Ramos (cell line): ENCODE results near the gene GNAQ.
"Not testable (repeated sequence)": the region's sequence is repeated elsewhere in the genome, so short reads cannot be mapped to it uniquely, and the experiment has no call there.

Experiments used
- in situ Hi-C: fragments of 300-500 bp; cut with MboI; formaldehyde crosslinking; loops from one replicate; pipeline ENCODE4 v1.14.3; 2022; ENCODE audit warnings: low sequenced_read_pairs; ENCODE audit not compliant: unreplicated experiment

Gene GNAQ

DNA sequence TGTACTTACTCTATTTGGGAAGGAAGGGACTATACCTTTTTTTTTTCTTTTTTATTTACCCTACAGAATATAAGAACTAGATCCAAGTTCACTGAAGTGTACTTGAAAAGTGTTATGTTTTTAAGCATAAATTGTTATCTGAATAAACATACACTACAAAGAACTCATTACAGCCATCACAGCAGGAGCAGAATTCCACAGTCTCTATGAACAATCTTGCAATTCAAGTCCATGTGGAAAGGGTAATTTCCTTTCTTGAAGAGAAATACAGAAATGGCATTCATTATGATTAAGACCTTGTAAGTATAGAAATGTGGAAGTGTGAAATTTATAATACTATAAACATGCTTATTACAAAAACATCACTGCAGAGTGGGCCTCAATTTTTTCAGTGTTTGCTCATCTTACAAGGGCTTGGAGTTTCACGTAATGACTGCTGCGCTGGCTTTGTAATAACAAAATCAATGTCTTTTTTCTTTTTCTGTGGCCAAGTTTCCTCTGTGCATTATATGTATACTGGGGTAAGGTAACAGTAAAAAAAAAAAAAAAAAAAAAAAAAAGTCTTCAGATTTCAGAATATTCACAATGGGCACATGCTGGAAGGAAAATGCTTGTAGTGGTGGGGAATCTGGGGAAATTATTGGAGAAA is 306.4 kb downstream of the GNAQ start:
- in situ Hi-C loops, result no loop called here

DNA sequence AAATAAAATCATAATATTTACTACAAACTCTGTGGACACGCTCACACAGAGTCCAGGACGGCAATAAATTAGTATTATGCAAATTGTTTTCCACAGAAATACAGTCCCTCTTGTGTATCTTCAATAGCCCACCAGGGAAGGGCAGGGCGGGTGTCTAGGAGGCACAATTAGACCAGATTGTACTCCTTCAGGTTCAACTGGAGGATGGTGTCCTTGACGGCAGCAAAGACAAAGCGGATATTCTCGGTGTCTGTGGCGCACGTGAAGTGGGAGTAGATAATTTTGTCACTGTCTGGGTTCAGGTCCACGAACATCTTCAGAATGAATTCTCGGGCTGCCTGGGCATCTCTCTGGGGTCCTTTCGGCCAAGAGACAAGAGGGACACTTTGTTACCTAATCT is 310.5 kb downstream of the GNAQ start:
- in situ Hi-C loops, result not testable (repeated sequence)

DNA sequence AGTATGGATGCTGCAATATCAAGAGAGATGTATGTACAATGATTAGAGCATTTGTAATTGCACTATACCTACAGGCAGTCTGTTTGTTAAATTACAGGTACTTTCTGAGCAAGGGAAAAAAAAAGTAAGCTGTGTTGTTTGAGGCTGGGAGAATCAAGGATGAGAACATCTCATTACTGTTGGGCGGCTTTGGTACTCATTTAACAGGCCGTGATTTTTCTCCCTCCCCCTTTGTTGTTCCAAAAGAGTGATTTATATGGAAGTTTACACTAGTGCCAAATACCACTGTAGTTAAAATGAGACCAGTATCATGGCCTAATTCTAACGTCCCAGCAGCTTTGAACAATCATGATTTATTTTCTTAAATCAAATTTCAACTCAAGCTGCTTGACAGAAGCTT is 312.3 kb downstream of the GNAQ start:
- in situ Hi-C loops, result no loop called here

DNA sequence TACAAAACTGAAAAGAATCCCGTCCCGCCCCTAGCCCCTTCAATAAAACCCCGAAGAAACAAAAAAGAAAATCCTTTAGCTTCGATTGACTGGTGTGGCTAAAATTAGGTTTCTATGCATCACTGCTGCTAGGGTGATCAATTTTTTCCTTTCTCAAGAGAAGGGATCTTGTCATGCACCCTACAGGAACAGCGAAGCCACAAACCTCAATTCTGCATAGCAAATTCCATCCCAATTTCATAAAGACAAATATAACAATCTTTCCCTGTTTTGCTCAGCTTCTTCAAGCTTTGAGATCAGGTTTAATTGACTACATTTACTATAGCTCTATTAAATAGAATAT is 313.3 kb downstream of the GNAQ start:
- in situ Hi-C loops, result not testable (repeated sequence)

DNA sequence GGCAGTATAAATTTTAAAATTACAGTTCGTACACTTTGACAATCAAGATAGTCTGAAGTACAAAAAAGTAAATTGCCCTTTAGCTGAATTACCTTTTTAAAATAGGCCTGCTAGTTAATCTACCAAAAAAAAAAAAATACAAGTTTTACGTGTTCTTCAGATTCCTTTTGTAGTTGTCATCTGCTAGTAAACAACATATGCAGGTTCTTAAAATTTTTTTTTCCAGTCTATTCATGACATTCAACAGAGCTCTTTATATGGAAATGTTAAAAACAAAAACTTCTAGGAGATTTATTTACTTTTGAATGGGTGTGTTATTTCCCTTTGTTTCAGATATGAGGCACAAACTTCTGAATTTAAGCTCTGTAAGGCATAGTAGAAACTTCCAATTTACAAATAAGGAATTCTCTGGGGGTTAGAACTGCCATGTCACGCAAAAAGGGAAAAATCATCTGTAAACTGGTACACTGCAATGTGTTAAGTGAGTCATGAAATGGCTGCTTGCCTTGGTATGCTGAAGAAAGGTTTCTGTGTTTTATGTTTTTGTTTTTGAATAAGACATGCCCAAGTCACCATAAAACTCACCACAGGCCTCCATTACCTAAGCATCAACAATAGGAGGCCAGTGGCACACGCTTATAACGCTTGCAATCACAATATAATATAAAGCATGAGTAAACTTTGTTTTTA is 313.9 kb downstream of the GNAQ start:
- in situ Hi-C loops, result not testable (repeated sequence)

DNA sequence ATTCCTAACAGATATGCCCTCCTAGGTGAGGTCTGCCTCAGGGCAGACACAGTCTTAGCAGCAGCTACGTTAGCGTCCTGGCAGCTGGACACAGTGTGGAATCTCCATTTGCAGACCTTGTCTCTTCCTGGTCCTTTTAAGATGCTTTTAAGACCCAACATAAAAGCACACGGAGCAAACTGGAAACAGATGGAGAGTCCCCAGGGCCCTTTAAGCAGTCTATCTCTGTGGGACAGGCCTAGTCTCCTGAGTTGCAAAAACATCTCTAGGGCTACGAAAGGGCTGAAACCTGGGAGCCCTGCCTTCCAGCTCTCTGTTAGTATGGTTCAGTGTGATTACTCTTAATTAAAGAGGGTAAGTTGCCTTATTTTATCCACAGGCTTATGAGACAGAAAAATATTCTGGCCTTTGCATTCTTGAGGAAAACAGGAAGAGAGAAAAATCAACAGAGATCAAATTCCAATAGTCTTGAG is 317.5 kb downstream of the GNAQ start:
- in situ Hi-C loops, result no loop called here

DNA sequence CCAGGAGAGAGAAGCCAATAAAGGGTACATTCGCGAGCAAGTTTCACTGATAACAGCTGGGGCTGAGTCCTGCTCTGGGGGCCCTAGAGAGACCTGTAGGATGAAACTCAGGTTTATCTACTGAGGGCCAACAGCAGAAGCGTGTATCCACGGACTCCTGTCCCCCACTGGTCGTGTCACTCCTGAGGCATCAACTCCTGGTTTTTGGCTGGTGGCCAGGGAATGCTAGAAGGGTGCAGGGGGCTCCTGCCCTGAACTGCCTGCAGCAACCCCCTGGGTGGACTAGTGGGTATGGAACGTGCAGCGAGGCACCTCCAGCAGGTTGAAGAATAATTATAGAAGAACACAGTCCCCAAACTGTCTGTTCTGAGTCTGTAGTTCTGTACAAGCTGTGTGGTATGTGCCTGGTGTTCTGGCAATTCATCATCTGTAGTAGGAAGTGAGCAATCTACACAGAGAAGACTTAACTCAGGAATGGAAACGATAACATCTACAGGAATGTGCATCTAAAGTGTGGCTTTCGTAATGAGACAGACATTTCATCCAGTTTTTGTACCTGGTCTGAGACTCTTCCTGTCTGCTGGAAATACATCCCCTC is 319.0 kb downstream of the GNAQ start:
- in situ Hi-C loops, result no loop called here

DNA sequence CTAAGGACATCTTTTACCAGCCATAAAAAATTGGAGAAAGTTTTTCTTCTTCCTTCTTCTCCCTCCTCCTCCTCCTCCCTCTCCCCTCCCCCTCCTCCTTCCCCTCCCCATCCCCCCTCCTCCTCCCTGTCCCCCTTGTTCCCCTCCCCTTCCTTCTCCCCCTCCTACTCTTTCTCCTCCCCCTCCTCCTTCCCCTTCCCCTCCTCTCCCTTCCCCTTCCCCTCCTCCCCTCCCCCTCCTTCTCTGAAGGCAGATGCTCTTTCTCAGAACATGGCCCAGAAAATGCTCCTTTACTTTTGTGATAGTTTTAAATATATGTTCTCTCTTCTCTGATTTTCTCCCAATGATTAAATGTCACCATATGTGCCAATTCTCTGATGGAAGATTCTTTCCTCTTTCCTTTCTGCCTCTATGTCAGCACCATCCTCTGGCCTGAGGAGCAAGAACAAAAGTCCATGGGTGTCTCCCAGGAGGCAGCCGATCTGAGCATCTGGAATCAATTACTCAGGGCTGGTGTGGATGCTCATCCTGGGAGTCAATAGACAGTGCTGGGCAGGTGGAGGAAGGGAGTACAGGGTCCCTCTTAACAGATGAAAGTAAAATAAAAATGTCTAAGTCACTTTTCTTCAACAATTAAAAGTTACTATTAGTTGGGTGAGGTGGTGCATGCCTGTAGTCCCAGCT is 320.5 kb downstream of the GNAQ start:
- in situ Hi-C loops, result no loop called here

DNA sequence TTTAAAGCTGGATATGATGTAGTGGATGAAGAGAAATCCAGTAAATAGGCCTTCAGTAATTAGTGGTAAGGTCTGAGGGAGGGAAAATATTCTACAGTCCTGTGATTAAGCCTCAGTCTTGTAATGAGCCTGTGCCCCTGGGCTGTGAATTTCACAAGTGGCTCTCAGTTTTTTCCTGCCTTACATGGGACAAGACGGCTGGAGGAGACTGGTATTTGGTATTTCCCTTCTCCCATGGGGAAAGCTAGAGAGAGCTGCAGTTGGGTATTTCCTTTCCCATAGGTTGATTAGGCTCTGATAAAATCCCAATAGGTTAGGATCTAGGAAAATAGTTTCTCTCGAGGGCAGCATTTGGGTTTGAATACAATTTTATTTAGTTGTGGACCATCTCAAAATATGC is 321.3 kb downstream of the GNAQ start:
- in situ Hi-C loops, result no loop called here

DNA sequence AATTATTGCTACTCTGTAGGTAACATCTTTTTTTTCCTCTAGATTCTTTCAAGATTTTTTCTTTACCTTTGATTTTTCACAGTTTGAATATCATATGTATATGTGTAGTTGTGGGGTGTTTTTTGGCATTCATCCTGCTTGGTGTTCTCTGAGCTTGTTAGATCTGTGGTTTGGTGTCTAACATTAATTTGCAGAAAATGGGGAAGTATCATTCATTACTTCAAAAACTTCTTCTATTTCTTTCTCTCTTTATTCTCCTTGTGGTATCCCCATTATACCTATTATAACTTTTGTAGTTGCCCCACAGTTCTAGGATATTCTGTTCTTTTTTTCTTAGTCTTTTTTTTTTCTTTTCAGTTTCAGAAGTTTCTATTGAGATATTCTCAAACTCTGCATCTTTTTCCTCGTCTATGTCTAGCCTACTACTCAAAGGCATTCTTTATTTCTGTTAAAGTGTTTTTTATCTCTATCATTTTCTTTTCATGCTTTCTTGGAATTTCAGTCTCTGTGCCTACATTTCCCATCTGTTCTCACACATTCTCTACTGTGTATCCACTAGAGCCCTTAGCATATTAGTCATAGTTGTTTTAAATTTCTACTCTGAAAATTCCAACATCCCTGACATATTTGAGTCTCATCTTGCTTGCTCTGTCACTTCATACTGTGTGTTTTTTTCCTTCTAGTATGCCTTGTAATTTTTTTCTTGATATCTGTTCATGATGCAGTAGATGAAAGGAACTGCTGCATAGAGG is 323.4 kb downstream of the GNAQ start:
- in situ Hi-C loops, result no loop called here

DNA sequence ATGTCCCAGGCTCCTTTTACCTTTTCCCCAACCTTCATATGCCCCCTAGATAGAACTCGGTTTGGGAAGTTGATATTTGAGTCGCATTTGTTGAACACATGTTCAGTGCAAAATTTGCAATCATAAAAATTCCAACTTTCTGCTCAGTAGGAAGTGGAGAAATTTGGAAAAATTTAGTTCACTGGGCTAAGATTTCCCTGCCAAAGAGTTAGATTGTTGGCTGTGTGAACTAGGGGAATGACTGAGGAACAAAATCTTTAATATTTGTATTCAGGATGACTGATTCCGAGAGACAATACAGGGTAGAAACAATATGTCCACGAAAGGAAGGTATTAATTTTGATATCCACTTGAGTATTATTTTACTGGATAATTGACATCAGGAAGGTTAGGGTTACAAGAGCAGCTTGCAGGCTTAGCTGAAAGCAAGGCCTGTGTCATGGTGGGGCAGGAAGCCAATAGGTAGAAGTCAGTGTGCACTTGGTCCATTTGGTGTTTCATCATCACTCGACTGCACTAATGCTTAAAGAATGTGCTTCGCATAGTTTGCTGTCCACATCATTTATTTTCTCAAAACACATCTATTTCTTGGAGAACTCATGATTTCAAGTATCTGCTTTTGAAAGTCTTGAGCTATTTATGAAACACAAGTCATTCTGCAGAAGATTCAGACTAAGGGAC is 324.1 kb downstream of the GNAQ start:
- in situ Hi-C loops, result no loop called here

DNA sequence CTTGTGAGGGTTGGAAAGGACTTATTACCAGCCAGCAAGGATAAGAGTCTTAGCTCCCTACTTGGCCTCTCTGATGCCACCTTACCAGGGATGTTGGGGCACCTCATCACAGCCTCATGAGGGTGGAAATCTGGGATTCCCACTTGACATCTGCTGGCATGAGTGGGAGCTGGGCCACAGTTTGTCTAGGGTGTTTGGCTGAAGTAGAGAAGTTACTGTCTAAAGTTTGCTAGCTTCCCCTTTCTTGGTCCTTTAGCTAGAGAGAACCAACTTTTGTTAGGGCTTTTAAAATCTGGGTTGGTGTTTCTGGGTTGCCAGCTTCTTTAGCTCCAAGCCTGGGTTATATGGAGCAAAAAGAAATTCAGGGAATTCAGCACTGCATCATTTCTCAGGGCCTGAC is 326.0 kb downstream of the GNAQ start:
- in situ Hi-C loops, result no loop called here

DNA sequence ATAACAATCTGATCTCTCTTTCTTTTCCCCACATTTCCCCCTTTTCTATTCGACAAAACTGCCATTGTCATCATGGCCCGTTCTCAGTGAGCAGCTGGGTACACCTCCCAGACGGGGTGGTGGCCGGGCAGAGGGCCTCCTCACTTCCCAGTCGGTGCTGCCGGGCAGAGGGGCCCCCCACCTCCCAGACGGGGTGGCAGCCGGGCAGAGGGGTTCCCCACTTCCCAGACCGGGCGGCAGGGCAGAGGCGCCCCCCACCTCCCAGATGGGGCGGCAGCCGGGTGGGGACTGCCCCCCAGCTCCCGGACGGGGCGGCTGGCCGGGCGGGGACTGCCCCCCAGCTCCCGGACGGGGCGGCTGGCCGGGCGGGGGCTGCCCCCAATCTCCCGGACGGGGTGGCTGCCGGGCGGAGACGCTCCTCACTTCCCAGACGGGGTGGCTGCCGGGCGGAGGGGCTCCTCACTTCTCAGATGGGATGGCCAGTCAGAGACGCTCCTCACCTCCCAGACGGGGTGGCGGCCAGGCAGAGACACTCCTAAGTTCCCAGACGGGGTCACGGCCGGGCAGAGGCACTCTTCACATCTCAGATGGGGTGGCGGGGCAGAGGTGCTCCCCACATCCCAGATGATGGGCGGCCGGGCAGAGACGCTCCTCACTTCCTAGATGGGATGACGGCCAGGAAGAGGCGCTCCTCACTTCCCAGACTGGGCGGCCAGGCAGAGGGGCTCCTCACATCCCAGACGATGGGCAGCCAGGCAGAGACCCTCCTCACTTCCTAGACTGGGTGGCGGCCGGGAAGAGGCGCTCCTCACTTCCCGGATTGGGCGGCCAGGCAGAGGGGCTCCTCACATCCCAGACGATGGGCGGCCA is 328.9 kb downstream of the GNAQ start:
- in situ Hi-C loops, result not testable (repeated sequence)

DNA sequence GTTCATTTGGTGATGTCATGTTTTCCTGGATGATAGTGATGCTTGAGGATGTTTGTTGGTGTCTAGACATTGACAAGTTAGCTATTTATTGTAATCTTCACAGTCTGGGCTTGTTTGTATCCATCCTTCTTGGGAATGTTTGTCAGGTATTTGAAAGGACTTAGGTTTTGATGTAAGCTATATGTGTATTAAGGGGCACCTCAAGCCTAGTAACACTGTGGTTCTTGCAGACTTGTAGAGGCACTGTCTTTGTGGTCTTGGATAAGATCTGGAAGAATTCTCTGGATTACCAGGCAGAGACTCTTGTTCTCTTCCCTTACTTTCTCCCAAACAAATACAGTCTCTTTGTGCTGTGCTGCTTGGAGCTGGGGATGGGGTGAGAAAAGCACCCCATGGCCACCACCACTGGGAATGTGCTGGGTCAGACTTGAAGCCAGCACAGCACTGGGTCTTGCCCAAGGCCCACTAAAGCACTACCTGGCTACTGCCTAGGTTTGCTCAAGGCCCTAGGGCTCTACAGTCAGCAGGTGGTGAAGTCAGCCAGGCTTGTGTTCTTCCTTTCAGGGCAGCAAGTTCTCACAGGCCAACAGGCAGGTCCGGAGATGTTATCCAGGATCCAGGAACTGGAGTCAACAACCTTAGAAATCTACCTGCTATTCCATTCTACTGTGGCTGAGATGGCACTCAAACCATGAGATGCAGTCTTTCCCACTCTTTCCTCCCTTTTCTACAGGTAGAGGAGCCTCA is 334.2 kb downstream of the GNAQ start:
- in situ Hi-C loops, result no loop called here

DNA sequence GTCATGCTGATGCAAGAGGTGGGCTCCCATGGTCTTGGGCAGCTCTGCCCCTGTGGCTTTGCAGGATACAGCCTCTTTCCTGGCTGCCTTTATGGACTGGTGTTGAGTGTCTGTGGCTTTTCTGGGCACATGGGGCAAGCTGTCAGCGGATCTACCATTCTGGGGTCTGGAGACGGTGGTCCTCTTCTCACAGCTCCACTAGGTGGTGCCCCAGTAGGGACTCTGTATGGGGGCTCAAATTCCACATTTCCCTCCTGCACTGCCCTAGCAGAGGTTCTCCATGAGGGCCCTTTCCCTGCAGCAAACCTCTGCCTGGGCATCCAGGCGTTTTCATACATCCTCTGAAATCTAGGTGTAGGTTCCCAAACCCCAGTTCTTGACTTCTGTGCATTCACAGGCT is 340.9 kb downstream of the GNAQ start:
- in situ Hi-C loops, result not testable (repeated sequence)

DNA sequence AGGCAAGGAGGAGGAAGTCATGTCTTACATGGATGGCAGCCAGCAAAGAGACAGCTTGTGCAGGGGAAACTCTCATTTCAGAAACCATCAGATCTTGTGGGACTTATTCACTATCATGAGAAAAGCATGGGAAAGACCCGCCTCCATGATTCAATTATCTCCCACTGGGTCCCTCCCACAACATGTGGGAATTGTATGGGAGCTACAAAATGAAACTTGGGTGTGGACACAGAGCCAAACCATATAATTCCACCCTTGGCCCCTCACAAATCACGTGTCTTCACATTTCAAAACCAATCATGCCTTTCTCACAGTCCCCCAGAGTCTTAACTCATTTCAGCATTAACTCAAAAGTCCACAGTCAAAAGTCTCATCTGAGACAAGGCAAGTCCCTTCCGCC is 341.5 kb downstream of the GNAQ start:
- in situ Hi-C loops, result not testable (repeated sequence)

DNA sequence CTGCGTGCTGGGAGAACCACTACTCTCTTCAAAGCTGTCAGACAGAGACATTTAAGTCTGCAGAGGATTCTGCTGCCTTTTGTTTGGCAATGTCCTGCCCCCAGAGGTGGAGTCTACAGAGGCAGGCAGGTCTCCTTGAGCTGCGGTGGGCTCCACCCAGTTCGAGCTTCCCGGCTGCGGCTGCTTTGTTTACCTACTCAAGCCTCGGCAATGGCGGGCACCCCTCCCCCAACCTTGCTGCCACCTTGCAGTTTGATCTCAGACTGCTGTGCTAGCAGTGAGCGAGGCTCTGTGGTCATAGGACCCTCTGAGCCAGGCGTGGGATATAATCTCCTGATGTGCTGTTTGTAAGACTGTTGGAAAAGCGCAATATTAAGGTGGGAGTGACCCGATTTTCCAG is 343.9 kb downstream of the GNAQ start:
- in situ Hi-C loops, result not testable (repeated sequence)

DNA sequence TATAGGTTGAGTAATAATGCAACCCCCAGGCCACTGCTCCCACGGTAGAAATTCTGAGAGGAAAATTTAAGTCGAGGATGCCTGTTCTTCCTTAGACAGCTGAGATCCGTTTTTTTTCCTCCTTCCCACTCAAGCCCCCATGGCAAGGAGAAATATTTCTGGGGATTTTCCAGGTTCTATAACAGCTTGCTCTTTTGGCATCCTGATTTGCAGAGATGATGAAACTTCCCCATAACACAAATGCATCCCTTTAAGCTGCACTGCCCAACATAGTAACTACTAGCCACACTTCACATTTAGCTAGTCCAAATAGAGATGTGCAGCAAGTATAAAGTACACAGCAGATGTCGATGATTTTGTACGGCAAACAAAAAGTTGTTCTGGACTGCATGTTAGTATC is 351.0 kb downstream of the GNAQ start:
- in situ Hi-C loops, result no loop called here
